Panc1 (cell line): ENCODE measurements around the gene CTDP1. TPM values are rescaled to one million over a fixed set of nuclear protein-coding genes. Genes with fewer than 3 reads are reported as not detected.

ENCODE experiments used
- ATAC-seq: fragments of 200-7000 bp; cut with Tn5 transposase; 2 replicates; pipeline ENCODE4 v1.9.1; 2020; ENCODE audit warnings: mild to moderate bottlenecking, moderate library complexity
- BruUV-seq: library from RNA; stranded (reverse); fragments of 400-500 nt; replicated peaks from 2 replicates; lab custom pipeline; 2021; lab: Mats Ljungman, UMichigan
- CTCF ChIA-PET: fragments of 300-600 bp; sonication (Branson Sonifier 250); formaldehyde crosslinking; loops from one replicate; lab custom pipeline; 2022; ENCODE audit warnings: antibody characterized with exemption; lab: Charles Lee
- POLR2A ChIA-PET: fragments of 300-600 bp; sonication (Branson Sonifier 250); formaldehyde crosslinking; loops from one replicate; lab custom pipeline; 2022; ENCODE audit warnings: antibody characterized with exemption; lab: Charles Lee
- DNase-seq: peaks from one replicate; pipeline ENCODE4 v3.0.0-alpha.2; 2010; ENCODE audit warnings: low read depth, low spot score
- H3K27ac ChIP-seq: 2 replicates; pipeline ENCODE4 v1.5.1; 2011; ENCODE audit warnings: mild to moderate bottlenecking, low read length, inconsistent platforms
- H3K27me3 ChIP-seq: fragments of 200-500 bp; sonication (Bioruptor generic); 2 replicates; pipeline ENCODE4 v1.6.0; 2014; ENCODE audit warnings: low read length, inconsistent platforms; ENCODE audit not compliant: control insufficient read depth, insufficient read depth
- H3K36me3 ChIP-seq: fragments of 200-500 bp; sonication (Bioruptor generic); 2 replicates; pipeline ENCODE4 v1.5.1; 2014; ENCODE audit warnings: inconsistent platforms, mild to moderate bottlenecking, low read length, moderate library complexity; ENCODE audit not compliant: control insufficient read depth, insufficient read depth
- H3K4me1 ChIP-seq: 2 replicates; pipeline ENCODE4 v1.5.1; 2011; ENCODE audit warnings: inconsistent platforms, mild to moderate bottlenecking, low read length, moderate library complexity; ENCODE audit not compliant: control insufficient read depth, insufficient read depth
- H3K4me3 ChIP-seq, 2 experiments: 2 replicates each; pipeline ENCODE4 v1.5.1; 2011 to 2012; ENCODE audit warnings: low read depth in 2 of 2, low read length in 2 of 2, mild to moderate bottlenecking in 2 of 2, inconsistent platforms in 1 of 2, moderate library complexity in 1 of 2
- H3K9me3 ChIP-seq: fragments of 200-500 bp; sonication (Bioruptor generic); 2 replicates; pipeline ENCODE4 v1.5.1; 2014; ENCODE audit warnings: low read depth, mild to moderate bottlenecking, inconsistent platforms, low read length, moderate library complexity; ENCODE audit not compliant: control insufficient read depth, insufficient read depth
- POLR2AphosphoS5 ChIP-seq: IDR thresholded peaks from 2 replicates; pipeline ENCODE4 v1.6.1; 2012; ENCODE audit warnings: mild to moderate bottlenecking, low read depth, low read length, moderate library complexity
- REST ChIP-seq, 2 experiments: IDR thresholded peaks; 2 replicates each; pipeline ENCODE4 v1.6.1; 2011 to 2012; ENCODE audit warnings: low read depth in 2 of 2, control low read depth in 1 of 2, low read length in 1 of 2, mild to moderate bottlenecking in 1 of 2, moderate library complexity in 1 of 2; ENCODE audit not compliant: insufficient read depth in 1 of 2
- SIN3A ChIP-seq: IDR thresholded peaks from 2 replicates; pipeline ENCODE4 v1.6.1; 2012; ENCODE audit warnings: low read depth, mild to moderate bottlenecking, low read length, moderate library complexity, borderline replicate concordance; ENCODE audit not compliant: insufficient read depth
- TCF7L2 ChIP-seq: IDR thresholded peaks from 2 replicates; pipeline ENCODE4 v1.6.1; 2011; ENCODE audit warnings: mild to moderate bottlenecking, low read depth, low read length, inconsistent platforms
- in situ Hi-C: cut with HindIII; loops from 2 replicates; pipeline ENCODE4 v1.10.0; 2016; ENCODE audit warnings: low sequenced_read_pairs, low pct_unique_long_range_greater_than_20kb
- intact Hi-C: fragments of 100-400 bp; cut with micrococcal nuclease; formaldehyde crosslinking; loops from one replicate; pipeline ENCODE4 v1.10.0; 2022; ENCODE audit not compliant: unreplicated experiment
- total RNA-seq: library from RNA; stranded (reverse); gene quantifications from one replicate; pipeline ENCODE4 v1.2.1, GENCODE V29; 2021; ENCODE audit not compliant: unreplicated experiment
- TF ChIP-seq, protein P1 (sequence below): fragments of 450-650 bp; IDR thresholded peaks from 2 replicates; pipeline ENCODE4 v1.5.1; 2017; ENCODE audit warnings: mild to moderate bottlenecking

Gene CTDP1
- total RNA-seq, 1 experiment from 2014 or later = 52.8 TPM

DNA sequence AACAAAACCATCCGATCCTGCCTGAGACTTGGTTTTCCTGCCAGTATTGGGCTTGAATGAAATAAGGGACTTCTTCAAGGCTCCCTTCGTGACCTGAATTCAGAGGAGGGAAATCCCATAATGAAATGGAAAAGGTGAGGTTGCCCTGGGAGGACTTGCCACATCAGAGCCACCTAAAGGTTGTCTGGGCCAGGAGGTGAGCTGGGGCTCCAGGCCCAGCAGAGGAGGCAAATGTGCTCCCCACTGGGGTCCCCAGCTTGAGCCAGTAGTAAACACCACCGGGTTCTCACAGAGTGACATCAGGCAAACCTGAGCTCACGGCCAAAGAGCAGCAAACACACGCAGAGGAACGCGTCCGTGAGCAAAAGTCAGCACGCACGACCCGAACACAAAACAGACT lies 28.6 kb upstream of the CTDP1 start:
- intact Hi-C loops = no loop called here
- CTCF ChIA-PET = no interaction called here
- H3K36me3 ChIP-seq = no peaks in the 10 kb centered on the region
- H3K27me3 ChIP-seq = peaks cover 21% of the 10 kb centered on the region
- no peak overlapping the region for H3K4me3 ChIP-seq
- H3K4me1 ChIP-seq = no peaks in the 10 kb centered on the region
- no peaks in the 10 kb centered on the region for H3K9me3 ChIP-seq
- no peak overlapping the region for H3K27ac ChIP-seq
- DNase-seq = no peak
- in situ Hi-C loops = no loop called here
- no peak for ATAC-seq
- BruUV-seq = no TSS peak
- TF ChIP-seq, protein P1, sequence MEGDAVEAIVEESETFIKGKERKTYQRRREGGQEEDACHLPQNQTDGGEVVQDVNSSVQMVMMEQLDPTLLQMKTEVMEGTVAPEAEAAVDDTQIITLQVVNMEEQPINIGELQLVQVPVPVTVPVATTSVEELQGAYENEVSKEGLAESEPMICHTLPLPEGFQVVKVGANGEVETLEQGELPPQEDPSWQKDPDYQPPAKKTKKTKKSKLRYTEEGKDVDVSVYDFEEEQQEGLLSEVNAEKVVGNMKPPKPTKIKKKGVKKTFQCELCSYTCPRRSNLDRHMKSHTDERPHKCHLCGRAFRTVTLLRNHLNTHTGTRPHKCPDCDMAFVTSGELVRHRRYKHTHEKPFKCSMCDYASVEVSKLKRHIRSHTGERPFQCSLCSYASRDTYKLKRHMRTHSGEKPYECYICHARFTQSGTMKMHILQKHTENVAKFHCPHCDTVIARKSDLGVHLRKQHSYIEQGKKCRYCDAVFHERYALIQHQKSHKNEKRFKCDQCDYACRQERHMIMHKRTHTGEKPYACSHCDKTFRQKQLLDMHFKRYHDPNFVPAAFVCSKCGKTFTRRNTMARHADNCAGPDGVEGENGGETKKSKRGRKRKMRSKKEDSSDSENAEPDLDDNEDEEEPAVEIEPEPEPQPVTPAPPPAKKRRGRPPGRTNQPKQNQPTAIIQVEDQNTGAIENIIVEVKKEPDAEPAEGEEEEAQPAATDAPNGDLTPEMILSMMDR = no peak
- no peak for TF ChIP-seq POLR2AphosphoS5
- TF ChIP-seq REST (IDR thresholded peaks at IDR 0.05; ENCODE audit: insufficient read depth in 1 of 2, low read depth in 2 of 2, low read length in 1 of 2) = no peak
- TF ChIP-seq SIN3A = no peak
- no peak for TF ChIP-seq TCF7L2
- POLR2A ChIA-PET = no interaction called here

GRCh38 chr18:79657342-79657996 lies 22.1 kb upstream of the CTDP1 start:
- H3K4me1 ChIP-seq = no peaks in the 10 kb centered on the region
- no peak for DNase-seq
- no peaks in the 10 kb centered on the region for H3K36me3 ChIP-seq
- no peak overlapping the region for H3K4me3 ChIP-seq
- BruUV-seq = no TSS peak
- ATAC-seq = peak; percentile 72
- H3K27me3 ChIP-seq = peaks cover 38% of the 10 kb centered on the region
- intact Hi-C loops (no loop called here), in situ Hi-C loops (no loop called here)
- TF ChIP-seq REST (IDR thresholded peaks at IDR 0.05; ENCODE audit: insufficient read depth in 1 of 2, low read depth in 2 of 2, low read length in 1 of 2) = no peak
- TF ChIP-seq, protein P1 = peak; percentile 32; the same call in 1 of the 2 replicates
- ChIA-PET POLR2A (no interaction called here), CTCF (interaction anchor here (0.6 kb wide), 1 partner anchor 284 kb away, joined by 5 read pairs; no protein-coding TSS in a partner anchor)
- H3K9me3 ChIP-seq = no peaks in the 10 kb centered on the region
- H3K27ac ChIP-seq = no peak overlapping the region
